ENCODE measurements around the gene MARK4.

GRCh38 chr19:45205810-45206209, 45.3 kb upstream of the MARK4 start:
- TF ChIP-seq CSRNP3 (CRISPR knock-in tag; IDR thresholded peaks at IDR 0.05) = no peak
- TF ChIP-seq TSHZ2 (CRISPR knock-in tag; IDR thresholded peaks at IDR 0.05) = no peak
- TF ChIP-seq CREB5 (CRISPR knock-in tag; IDR thresholded peaks at IDR 0.05; ENCODE audit: low read depth) = no peak
- TF ChIP-seq ARNTL (CRISPR knock-in tag; IDR thresholded peaks at IDR 0.05; ENCODE audit: borderline replicate concordance, low read depth) = no peak
- no peak for TF ChIP-seq ZNF565 (CRISPR knock-in tag; conservative IDR thresholded peaks at IDR 0.05; ENCODE audit: low read depth)
- no peak for TF ChIP-seq ISL1 (CRISPR knock-in tag; IDR thresholded peaks at IDR 0.05)
- no peak for TF ChIP-seq ZFP3 (CRISPR knock-in tag; IDR thresholded peaks at IDR 0.05)
- no peak for TF ChIP-seq SNAI2 (CRISPR knock-in tag; IDR thresholded peaks at IDR 0.05)
- TF ChIP-seq ZFP30 (CRISPR knock-in tag; IDR thresholded peaks at IDR 0.05) = no peak
- no peak for TF ChIP-seq OSR1 (CRISPR knock-in tag; IDR thresholded peaks at IDR 0.05)
- no peak for TF ChIP-seq TOX (CRISPR knock-in tag; IDR thresholded peaks at IDR 0.05; ENCODE audit: borderline replicate concordance)
- TF ChIP-seq PATZ1 (CRISPR knock-in tag; IDR thresholded peaks at IDR 0.05; ENCODE audit: borderline replicate concordance) = no peak
